KG1 (cell line): Measurements from ENCODE around the gene TRPM3.
"Not testable (repeated sequence)": the region's sequence is repeated elsewhere in the genome, so short reads cannot be mapped to it uniquely, and the experiment has no call there.

ENCODE experiments used
- DNase-seq: peaks from one replicate; lab custom pipeline; 2025; lab: John Stamatoyannopoulos, UW

The TRPM3 gene

DNA sequence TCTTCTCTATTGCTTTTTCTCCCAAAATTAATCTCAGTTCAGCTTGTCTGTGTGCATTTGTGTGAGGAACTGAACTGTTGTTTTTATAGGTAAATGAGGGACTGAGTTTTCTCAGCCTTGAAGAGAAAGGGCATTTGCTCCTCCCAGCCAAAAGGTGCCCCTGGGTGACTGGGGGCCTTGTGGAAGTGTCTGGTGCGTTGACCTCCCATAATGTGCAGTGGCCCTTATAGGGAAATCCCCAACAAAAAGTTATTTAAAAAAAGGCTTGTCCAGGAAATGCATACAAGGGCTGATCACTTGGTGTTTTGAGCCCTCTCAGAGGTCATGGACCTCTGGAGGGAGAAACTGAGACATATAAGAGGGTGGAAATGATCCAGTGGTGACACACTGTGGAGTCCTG, 467.3 kb downstream of the TRPM3 start:
- DNase-seq: no peak

DNA sequence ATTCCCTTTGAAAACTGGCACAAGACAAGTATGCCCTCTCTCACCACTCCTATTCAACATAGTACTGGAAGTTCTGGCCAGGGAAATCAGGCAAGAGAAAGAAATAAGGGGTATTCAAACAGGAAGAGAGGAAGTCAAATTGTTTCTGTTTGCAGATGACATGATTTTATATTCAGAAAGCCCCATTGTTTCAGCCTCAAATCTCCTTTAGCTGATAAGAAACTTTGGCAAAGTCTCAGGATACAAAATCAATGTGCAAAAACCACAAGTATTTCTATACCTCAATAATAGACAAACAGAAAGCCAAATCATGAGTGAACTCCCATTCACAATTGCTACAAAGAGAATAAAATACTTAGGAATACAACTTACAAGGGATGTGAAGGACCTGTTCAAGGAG, 476.8 kb downstream of the TRPM3 start:
- not testable (repeated sequence) for DNase-seq

DNA sequence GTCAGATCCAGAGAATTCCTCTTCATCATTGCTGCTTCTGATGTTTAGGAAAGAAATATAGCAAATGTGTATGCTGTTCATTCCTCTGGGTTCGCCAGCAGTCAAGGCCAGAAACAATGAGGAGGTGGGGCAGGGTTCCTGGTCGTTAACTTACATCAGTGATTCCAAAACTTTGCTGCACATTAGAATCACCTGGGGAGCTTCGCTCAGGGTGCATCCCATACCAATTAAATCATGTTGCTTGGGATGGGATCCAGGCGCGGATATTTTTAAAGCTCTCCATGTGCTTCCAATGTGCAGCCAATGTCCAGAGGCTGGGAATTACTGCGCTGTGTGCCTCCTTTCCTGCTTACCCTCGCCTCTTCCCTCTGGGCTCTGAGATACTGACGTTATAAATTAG, 479.1 kb downstream of the TRPM3 start:
- DNase-seq: no peak

GRCh38 chr9:70641631-70642030, 479.8 kb downstream of the TRPM3 start:
- no peak for DNase-seq

DNA sequence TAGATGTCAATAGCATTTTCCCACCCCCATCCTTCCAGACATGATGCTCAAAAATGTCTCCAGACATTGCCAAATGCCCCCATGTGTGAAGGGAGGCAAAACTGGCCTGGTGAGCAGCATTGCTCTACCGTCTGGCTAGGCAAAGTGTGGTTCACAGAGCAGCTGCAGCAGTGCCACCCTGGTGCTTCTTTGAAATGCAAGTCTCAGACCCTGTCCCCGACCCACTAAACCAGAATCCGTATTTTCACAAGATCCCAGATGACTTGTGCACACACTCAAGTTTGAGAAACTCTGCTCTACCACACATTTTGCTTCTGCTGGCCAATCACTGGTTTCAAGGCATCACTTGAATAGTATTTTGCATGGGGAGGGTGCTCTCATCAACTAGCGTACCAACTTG, 480.4 kb downstream of the TRPM3 start:
- no peak for DNase-seq

- DNase-seq: no peak
These were observed 481.3 kb downstream of the TRPM3 start for GRCh38 chr9:70639853-70640814.

DNA sequence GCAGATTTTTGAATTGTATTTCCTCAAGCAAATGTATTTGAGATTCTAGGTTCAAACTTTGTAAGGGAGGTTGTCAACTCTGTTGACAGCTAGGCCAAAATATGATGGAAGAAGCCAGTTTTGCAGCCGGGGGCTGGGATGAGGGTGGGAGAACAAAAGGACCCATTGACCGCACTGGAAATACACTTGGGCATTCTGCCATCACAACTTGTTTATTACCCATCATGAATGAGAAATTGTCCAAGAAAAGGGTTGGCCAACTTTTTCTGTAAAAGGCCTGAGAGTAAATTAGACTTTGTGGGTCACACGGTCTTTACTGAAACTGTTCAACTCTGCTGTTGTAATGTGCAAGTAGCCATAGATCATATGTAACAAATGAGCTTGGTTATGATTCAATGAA, 485.6 kb downstream of the TRPM3 start:
- DNase-seq: no peak

DNA sequence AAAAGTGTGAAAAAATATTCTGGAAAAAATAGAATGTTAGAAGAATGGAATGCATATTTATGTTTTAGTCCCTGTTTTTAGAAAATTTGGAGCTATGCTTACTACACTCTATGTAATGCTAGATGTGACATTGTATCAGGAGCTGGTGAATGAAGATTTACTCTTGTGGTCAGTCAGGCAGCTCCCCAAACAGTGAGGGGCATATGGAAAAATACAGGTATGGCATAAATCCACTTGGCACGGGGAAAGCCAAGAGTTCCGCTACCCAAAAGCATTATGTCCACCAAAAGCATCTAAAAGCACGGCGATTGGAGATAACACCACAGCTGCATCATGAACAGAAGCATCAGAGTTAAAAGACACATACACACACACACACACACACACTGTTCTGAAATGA, 486.7 kb downstream of the TRPM3 start:
- no peak for DNase-seq

- no peak for DNase-seq
These were observed 490.4 kb downstream of the TRPM3 start for GRCh38 chr9:70630971-70631370.

- not testable (repeated sequence) for DNase-seq
These were observed 492.2 kb downstream of the TRPM3 start for GRCh38 chr9:70629080-70629685.

- DNase-seq: no peak
These were observed 496.3 kb downstream of the TRPM3 start for GRCh38 chr9:70625078-70625477.

DNA sequence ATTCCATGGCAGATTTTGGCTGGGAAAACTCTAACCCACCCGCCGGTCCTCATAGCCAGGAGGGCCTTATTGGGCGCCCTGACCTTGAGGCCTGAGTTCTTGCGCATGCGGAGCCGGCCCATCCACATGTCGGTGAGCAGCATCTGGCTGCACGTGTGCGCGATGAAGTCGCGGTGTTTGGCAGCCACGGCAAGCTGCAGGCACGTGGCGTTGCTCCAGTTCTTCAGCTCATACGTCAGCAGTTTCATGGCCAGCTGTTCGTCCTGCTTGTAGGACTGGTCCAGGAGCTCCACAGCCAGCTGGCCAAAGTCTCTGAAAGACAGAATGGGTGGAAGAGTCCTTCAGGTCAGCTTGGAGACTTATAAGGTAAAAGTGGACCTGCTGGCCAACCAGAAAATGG, 502.6 kb downstream of the TRPM3 start:
- no peak for DNase-seq

DNA sequence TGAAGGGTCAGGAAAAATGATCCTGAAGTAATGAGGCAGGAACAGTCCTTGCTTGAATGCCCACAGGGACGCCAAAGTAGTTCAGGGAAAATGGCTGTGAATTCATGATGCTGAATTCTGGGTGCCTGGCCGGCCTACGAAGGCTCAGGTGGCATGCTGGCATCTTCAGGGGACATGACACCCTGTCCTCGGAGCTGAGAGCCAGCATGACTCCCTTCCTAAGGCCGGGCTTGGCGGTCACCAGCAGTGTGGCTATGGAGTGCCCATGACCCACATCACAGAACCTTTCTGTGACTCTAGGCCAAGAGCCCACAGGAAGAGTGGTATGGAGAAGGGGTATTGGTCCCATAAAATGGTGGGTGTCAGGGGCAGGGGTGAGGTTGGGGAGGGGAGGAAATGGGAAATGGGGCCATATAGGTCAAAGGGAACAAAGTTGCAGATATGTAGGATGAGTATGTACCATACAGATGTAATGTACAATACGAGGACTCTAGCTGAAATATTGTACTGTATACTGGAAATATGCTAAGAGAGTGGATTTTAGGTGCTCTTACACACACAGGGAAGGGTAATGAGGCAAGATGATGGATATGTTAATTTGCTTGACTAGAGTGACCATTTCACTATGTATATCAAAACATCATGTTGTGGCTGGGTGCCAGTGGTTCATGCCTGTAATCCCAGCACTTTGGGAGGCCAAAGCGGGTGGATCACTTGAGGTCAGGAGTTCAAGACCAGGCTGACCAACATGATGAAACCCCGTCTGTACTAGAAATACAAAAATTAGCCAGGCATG, 504.2 kb downstream of the TRPM3 start:
- no peak for DNase-seq

- no peak for DNase-seq
These were observed 505.0 kb downstream of the TRPM3 start for GRCh38 chr9:70616228-70616990.

DNA sequence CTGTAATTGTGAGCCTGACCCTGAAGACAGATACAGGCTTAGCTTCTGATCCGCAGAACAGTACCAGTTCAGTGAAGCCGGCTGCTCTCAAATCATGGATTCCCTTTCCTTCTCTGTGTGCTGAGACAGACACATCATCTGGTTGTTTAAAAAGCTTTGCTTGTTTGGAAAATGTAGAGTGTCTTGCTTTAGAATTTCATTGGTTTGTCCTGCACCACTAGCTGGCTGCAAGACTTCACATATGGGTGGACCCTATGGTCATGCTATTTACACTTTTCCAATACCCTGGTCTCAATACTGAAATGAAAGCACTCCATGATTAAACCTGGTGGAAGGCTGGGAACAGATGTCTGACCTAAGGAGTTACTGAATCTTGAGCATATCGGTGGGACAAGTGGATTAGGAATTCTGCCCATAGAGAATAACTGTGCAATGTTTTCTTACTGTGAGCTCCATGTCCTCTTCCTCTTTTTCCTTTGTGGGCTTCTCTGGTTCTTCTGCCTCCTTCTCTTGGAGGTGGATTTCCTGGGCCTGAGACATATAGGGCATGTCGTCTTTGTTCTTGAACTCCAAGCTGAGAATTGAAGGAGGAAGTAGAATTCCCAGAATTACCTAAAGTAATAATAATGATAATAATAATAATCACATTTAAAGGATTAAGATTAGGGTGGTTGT, 505.8 kb downstream of the TRPM3 start:
- no peak for DNase-seq

DNA sequence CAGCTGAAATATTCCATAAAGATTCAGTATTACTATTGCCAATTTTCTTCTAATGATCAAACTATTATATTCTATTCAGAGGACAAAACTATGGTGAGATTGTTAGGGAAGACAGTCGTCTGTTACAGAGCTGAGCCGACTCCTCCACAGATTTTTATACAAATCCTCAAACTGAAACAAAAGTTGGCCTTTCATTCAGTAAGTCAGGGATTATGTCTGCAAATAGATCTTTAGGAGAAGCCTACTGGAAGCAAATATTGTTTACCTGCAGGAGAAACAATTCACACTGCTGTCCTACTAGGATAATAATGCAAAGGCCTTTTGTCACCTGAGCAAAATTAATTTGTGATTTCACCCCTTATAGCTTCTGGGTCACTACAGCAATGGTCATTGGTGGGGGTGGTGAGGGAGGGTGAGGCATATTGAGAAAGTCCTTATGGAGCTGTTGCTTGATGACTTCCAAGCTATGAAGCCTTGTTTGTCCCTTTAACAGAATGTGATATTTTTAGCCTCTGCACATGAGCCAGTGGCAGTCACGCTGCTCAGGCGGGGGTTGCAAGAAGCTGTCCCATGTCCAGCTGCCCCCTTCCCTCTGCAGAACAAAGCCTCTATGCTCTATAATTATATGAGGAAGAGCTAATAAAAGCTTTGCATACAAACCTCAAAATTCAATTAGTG, 506.5 kb downstream of the TRPM3 start:
- DNase-seq: no peak

GRCh38 chr9:70613024-70613768, 508.2 kb downstream of the TRPM3 start:
- DNase-seq: no peak

DNA sequence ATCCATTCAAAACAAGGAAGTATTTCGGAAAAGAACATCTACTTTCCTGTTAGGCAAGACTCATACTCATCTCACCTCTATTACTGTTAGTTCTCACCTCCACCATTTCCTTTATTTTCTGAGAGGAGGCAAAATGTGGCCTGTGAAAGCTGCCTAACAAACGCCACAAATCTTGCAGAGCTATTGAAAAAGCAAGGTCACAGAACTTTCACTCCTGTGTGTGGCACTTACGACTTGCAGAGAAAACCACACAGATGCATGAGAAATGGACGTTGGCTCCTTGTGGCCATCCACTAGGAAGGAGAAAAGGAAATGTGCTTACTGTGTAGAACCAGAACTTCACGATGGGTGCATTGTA, 511.2 kb downstream of the TRPM3 start:
- no peak for DNase-seq

- DNase-seq: no peak
These were observed 511.7 kb downstream of the TRPM3 start for GRCh38 chr9:70609542-70610286.
